ENCODE measurements around the gene PLA2G4D. TPM values are rescaled to one million over a fixed set of nuclear protein-coding genes. Genes with fewer than 3 reads are reported as not detected.

PLA2G4D gene
- total and polyA plus RNA-seq, 10 of the 15 experiments (the other 5 are each of a cell fraction or from before 2014, with no cell fraction given) = 0.03 TPM; not detected in 9

DNA sequence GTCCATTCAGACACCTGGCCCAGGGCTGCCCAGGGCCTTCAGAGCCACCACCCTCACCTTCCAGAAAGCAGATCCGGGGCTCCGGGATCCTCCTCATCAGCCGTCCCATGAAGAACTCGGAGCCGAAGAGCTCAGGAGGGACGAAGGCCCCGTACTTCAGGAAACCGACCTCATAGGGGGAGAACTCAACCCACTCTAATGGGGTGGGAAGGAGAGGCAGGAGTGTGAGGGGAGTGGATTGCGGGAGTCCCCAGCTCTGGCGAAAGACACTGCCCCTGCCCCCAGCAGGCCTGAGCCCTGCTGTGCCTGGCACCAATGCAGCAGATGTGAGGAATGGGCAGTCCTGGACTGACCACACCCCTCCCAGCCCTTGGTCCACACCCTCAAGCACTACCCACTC, 22.6 kb downstream of the PLA2G4D start:
- Histone ChIP-seq H3K4me2 (ENCODE audit: control insufficient read depth, insufficient read depth) (no peak overlapping the region), H4K20me1 (ENCODE audit: control insufficient read depth, insufficient read depth) (no peaks in the 10 kb centered on the region), H3K36me3 (ENCODE audit: control insufficient read depth in 2 of 2, insufficient read depth in 2 of 2, low read length in 1 of 2) (no peaks in the 10 kb centered on the region), H3K4me1 (ENCODE audit: control insufficient read depth, insufficient read depth, low read length) (no peaks in the 10 kb centered on the region), H3K9me3 (replicated peaks; ENCODE audit: control insufficient read depth, insufficient read depth, low read length) (no peaks in the 10 kb centered on the region), H3K27ac (ENCODE audit: control insufficient read depth, insufficient read depth) (no peak overlapping the region), H2AFZ (ENCODE audit: control insufficient read depth, low read depth, low read length) (no peak overlapping the region), H3K79me2 (ENCODE audit: control insufficient read depth, insufficient read depth, low read length) (no peaks in the 10 kb centered on the region), H3K9ac (ENCODE audit: control insufficient read depth, insufficient read depth, low read length) (no peak overlapping the region), H3K4me3 (no peak overlapping the region), H3K27me3 (replicated peaks in 1 of 2; ENCODE audit: control insufficient read depth in 2 of 2, insufficient read depth in 2 of 2, low read length in 1 of 2) (no peaks in the 10 kb centered on the region; a peak in 1 of 4 replicates)
- in situ Hi-C loops (cut with MboI) = no loop called here
- FAIRE-seq = no peak
- no TSS peak for BruUV-seq (replicated peaks)
- RAD21 ChIA-PET (ENCODE audit: unreplicated experiment) = no interaction called here
- whole genome bisulfite sequencing (ENCODE audit: insufficient coverage, insufficient replicate concordance, low lambda C conversion rate, missing lambda C conversion rate) = 39% methylated on average over 10 of the region's 10 CpGs
- no peak for ATAC-seq
- POLR2A ChIA-PET = interaction anchor here (0.6 kb wide), 1 partner anchor 183 kb away, joined by 3 read pairs; no protein-coding TSS in a partner anchor
- DNase-seq (ENCODE audit: low read depth, low spot score) = no peak
- intact Hi-C loops (cut with micrococcal nuclease; ENCODE audit: unreplicated experiment) = no loop called here
- SMC1A ChIA-PET (ENCODE audit: uncharacterized antibody, unreplicated experiment) = no interaction called here
- CTCF ChIA-PET = interaction anchor here (0.6 to 1.7 kb wide), 4 partner anchors 9 to 81 kb away, joined by 3 to 9 read pairs (median 3); no protein-coding TSS in a partner anchor
- TF ChIP-seq, protein P1, sequence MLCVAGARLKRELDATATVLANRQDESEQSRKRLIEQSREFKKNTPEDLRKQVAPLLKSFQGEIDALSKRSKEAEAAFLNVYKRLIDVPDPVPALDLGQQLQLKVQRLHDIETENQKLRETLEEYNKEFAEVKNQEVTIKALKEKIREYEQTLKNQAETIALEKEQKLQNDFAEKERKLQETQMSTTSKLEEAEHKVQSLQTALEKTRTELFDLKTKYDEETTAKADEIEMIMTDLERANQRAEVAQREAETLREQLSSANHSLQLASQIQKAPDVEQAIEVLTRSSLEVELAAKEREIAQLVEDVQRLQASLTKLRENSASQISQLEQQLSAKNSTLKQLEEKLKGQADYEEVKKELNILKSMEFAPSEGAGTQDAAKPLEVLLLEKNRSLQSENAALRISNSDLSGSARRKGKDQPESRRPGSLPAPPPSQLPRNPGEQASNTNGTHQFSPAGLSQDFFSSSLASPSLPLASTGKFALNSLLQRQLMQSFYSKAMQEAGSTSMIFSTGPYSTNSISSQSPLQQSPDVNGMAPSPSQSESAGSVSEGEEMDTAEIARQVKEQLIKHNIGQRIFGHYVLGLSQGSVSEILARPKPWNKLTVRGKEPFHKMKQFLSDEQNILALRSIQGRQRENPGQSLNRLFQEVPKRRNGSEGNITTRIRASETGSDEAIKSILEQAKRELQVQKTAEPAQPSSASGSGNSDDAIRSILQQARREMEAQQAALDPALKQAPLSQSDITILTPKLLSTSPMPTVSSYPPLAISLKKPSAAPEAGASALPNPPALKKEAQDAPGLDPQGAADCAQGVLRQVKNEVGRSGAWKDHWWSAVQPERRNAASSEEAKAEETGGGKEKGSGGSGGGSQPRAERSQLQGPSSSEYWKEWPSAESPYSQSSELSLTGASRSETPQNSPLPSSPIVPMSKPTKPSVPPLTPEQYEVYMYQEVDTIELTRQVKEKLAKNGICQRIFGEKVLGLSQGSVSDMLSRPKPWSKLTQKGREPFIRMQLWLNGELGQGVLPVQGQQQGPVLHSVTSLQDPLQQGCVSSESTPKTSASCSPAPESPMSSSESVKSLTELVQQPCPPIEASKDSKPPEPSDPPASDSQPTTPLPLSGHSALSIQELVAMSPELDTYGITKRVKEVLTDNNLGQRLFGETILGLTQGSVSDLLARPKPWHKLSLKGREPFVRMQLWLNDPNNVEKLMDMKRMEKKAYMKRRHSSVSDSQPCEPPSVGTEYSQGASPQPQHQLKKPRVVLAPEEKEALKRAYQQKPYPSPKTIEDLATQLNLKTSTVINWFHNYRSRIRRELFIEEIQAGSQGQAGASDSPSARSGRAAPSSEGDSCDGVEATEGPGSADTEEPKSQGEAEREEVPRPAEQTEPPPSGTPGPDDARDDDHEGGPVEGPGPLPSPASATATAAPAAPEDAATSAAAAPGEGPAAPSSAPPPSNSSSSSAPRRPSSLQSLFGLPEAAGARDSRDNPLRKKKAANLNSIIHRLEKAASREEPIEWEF (IDR thresholded peaks at IDR 0.05; ENCODE audit: insufficient replicate concordance, low read depth, low read length) = no peak
- TF ChIP-seq, protein P2, sequence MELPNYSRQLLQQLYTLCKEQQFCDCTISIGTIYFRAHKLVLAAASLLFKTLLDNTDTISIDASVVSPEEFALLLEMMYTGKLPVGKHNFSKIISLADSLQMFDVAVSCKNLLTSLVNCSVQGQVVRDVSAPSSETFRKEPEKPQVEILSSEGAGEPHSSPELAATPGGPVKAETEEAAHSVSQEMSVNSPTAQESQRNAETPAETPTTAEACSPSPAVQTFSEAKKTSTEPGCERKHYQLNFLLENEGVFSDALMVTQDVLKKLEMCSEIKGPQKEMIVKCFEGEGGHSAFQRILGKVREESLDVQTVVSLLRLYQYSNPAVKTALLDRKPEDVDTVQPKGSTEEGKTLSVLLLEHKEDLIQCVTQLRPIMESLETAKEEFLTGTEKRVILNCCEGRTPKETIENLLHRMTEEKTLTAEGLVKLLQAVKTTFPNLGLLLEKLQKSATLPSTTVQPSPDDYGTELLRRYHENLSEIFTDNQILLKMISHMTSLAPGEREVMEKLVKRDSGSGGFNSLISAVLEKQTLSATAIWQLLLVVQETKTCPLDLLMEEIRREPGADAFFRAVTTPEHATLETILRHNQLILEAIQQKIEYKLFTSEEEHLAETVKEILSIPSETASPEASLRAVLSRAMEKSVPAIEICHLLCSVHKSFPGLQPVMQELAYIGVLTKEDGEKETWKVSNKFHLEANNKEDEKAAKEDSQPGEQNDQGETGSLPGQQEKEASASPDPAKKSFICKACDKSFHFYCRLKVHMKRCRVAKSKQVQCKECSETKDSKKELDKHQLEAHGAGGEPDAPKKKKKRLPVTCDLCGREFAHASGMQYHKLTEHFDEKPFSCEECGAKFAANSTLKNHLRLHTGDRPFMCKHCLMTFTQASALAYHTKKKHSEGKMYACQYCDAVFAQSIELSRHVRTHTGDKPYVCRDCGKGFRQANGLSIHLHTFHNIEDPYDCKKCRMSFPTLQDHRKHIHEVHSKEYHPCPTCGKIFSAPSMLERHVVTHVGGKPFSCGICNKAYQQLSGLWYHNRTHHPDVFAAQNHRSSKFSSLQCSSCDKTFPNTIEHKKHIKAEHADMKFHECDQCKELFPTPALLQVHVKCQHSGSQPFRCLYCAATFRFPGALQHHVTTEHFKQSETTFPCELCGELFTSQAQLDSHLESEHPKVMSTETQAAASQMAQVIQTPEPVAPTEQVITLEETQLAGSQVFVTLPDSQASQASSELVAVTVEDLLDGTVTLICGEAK (IDR thresholded peaks at IDR 0.05; ENCODE audit: borderline replicate concordance) = no peak
- no peak for TF ChIP-seq ZZZ3 (IDR thresholded peaks at IDR 0.05; ENCODE audit: control insufficient read depth, insufficient read length, low read depth)
- TF ChIP-seq FOXM1 (IDR thresholded peaks at IDR 0.05; ENCODE audit: low read depth, low read length) = no peak
- TF ChIP-seq SIN3A (IDR thresholded peaks at IDR 0.05; ENCODE audit: low read depth, low read length) = no peak
- no peak for TF ChIP-seq ZNF217 (IDR thresholded peaks at IDR 0.05)
- TF ChIP-seq RUNX3 (IDR thresholded peaks at IDR 0.05; ENCODE audit: low read length) = no peak
- TF ChIP-seq, protein P3, sequence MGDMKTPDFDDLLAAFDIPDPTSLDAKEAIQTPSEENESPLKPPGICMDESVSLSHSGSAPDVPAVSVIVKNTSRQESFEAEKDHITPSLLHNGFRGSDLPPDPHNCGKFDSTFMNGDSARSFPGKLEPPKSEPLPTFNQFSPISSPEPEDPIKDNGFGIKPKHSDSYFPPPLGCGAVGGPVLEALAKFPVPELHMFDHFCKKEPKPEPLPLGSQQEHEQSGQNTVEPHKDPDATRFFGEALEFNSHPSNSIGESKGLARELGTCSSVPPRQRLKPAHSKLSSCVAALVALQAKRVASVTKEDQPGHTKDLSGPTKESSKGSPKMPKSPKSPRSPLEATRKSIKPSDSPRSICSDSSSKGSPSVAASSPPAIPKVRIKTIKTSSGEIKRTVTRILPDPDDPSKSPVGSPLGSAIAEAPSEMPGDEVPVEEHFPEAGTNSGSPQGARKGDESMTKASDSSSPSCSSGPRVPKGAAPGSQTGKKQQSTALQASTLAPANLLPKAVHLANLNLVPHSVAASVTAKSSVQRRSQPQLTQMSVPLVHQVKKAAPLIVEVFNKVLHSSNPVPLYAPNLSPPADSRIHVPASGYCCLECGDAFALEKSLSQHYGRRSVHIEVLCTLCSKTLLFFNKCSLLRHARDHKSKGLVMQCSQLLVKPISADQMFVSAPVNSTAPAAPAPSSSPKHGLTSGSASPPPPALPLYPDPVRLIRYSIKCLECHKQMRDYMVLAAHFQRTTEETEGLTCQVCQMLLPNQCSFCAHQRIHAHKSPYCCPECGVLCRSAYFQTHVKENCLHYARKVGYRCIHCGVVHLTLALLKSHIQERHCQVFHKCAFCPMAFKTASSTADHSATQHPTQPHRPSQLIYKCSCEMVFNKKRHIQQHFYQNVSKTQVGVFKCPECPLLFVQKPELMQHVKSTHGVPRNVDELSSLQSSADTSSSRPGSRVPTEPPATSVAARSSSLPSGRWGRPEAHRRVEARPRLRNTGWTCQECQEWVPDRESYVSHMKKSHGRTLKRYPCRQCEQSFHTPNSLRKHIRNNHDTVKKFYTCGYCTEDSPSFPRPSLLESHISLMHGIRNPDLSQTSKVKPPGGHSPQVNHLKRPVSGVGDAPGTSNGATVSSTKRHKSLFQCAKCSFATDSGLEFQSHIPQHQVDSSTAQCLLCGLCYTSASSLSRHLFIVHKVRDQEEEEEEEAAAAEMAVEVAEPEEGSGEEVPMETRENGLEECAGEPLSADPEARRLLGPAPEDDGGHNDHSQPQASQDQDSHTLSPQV (IDR thresholded peaks at IDR 0.05) = no peak
- TF ChIP-seq, protein P4, sequence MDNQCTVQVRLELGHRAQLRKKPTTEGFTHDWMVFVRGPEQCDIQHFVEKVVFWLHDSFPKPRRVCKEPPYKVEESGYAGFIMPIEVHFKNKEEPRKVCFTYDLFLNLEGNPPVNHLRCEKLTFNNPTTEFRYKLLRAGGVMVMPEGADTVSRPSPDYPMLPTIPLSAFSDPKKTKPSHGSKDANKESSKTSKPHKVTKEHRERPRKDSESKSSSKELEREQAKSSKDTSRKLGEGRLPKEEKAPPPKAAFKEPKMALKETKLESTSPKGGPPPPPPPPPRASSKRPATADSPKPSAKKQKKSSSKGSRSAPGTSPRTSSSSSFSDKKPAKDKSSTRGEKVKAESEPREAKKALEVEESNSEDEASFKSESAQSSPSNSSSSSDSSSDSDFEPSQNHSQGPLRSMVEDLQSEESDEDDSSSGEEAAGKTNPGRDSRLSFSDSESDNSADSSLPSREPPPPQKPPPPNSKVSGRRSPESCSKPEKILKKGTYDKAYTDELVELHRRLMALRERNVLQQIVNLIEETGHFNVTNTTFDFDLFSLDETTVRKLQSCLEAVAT (IDR thresholded peaks at IDR 0.05) = no peak

Data from GM12878 (cell line).